ENCODE results near the gene CCDC88C. TPM values are rescaled to one million over a fixed set of nuclear protein-coding genes. Genes with fewer than 3 reads are reported as not detected.

Gene CCDC88C
- total RNA-seq, 1 donor from 2014 or later, result 44.6 TPM

DNA sequence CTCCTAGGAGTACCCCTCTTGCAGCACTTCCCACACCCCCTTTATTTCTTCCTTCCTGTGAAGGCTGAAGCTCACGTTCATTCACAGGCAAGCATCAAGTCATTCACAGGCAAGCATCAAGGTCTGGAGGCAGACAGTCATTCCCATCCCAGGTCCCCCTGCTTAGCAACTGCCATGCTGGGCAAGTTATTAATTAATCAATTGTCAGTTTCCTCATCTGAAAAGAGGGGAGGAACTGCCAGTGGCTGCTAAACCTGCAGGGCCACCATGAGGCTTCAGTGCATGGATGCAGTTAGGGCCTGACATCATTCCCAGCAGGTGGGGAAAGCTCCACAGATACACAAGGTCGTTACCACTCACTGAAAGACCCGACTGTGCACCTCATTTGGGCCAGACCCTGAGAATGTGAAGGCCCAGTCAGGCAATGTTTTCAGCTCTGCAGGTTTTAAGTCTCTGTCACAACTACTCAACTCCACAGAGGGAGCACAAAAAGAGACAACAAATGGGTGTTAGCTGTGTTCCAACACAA is 88.1 kb downstream of the CCDC88C start:
- no peak for DNase-seq (ENCODE audit: low read depth, low spot score)
- H3K27me3 Mint-ChIP-seq (ENCODE audit: low read depth), result no peaks in the 10 kb centered on the region
- no peaks in the 10 kb centered on the region for H3K36me3 Mint-ChIP-seq (ENCODE audit: low read depth)
- H3K4me1 Mint-ChIP-seq, result peaks cover 52% of the 10 kb centered on the region
- no peaks in the 10 kb centered on the region for H3K9me3 Mint-ChIP-seq
- no peak overlapping the region for H3K4me3 Mint-ChIP-seq
- TF ChIP-seq, protein P1, sequence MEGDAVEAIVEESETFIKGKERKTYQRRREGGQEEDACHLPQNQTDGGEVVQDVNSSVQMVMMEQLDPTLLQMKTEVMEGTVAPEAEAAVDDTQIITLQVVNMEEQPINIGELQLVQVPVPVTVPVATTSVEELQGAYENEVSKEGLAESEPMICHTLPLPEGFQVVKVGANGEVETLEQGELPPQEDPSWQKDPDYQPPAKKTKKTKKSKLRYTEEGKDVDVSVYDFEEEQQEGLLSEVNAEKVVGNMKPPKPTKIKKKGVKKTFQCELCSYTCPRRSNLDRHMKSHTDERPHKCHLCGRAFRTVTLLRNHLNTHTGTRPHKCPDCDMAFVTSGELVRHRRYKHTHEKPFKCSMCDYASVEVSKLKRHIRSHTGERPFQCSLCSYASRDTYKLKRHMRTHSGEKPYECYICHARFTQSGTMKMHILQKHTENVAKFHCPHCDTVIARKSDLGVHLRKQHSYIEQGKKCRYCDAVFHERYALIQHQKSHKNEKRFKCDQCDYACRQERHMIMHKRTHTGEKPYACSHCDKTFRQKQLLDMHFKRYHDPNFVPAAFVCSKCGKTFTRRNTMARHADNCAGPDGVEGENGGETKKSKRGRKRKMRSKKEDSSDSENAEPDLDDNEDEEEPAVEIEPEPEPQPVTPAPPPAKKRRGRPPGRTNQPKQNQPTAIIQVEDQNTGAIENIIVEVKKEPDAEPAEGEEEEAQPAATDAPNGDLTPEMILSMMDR (conservative IDR thresholded peaks at IDR 0.05), result no peak
- H3K27ac Mint-ChIP-seq (ENCODE audit: unreplicated experiment), result peak overlapping the region; percentile 73

DNA sequence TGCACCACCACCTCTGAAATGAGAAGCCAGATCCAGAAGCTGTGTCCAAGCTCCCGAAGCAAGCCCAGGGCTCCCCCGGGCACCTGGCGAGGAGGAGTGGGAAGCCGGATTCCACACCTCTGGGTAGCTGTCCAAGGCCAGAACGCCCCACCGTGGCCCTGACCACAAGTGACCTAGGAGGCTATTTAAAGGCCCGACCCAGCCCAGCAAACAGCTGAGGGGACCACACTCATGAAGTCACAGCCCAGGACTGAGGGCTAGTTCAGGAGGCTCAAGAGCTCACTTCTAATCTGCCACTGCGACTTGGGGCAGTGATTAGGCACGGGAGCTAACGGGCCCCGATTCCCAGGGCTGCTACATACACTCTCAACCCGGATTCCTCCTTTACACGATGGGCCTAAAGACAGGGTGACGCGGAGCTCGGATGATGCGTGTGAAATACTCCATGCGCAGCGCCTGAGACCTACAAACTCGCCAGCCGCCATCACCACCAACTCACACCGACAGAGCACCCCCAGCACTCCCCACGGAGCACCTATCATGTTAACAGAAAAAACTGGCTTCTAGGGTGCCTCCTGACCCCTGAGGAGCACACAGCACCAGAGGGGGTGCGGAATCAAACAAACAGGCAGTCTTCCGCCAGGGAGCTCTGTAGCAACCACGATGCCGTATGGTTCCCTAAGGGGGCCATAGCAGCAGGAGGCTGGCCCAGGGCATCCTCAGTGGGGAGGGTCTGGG is 89.1 kb downstream of the CCDC88C start:
- DNase-seq (ENCODE audit: low read depth, low spot score), result no peak
- TF ChIP-seq, protein P1 (conservative IDR thresholded peaks at IDR 0.05), result no peak
- H3K36me3 Mint-ChIP-seq (ENCODE audit: low read depth), result no peaks in the 10 kb centered on the region
- H3K4me1 Mint-ChIP-seq, result peaks cover 58% of the 10 kb centered on the region
- H3K27ac Mint-ChIP-seq (ENCODE audit: unreplicated experiment), result no peak overlapping the region
- H3K4me3 Mint-ChIP-seq, result no peak overlapping the region
- no peaks in the 10 kb centered on the region for H3K9me3 Mint-ChIP-seq
- H3K27me3 Mint-ChIP-seq (ENCODE audit: low read depth), result no peaks in the 10 kb centered on the region

DNA sequence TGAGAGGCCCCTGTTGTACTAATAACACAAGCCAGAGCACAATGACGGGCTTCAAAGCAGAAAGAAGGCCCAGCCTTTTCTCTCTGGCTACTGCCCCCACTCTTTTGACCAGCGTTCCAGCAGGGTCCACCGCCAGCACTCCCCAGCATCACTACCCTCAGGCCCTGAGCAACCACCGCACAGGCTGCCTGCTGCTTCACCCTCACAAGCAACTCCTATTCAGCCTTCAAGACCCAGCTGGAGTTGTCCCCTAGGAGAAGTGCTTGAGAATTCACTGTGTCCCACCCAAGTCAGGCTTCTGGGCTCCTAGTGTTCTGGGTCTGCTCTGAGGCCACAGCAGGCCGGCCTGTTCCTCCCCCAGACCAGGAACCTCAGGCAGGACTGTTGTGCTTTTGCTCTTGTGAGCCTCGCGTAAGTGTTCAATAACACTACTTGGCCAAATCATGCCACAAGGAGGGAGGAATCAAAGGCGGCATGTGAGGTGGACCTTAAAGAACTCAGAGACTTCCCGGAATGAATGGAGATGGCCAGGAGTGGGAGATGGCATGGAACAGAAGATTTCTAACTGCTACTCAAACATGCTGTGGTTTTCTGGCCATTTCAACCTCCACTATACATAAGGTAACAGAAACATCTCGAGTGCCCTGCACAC is 89.8 kb downstream of the CCDC88C start:
- H3K36me3 Mint-ChIP-seq (ENCODE audit: low read depth), result no peaks in the 10 kb centered on the region
- TF ChIP-seq, protein P1 (conservative IDR thresholded peaks at IDR 0.05), result no peak
- H3K27me3 Mint-ChIP-seq (ENCODE audit: low read depth), result no peaks in the 10 kb centered on the region
- DNase-seq (ENCODE audit: low read depth, low spot score), result no peak
- H3K27ac Mint-ChIP-seq (ENCODE audit: unreplicated experiment), result peak overlapping the region; percentile 89
- no peak overlapping the region for H3K4me3 Mint-ChIP-seq
- H3K4me1 Mint-ChIP-seq, result peaks cover 61% of the 10 kb centered on the region
- no peaks in the 10 kb centered on the region for H3K9me3 Mint-ChIP-seq

DNA sequence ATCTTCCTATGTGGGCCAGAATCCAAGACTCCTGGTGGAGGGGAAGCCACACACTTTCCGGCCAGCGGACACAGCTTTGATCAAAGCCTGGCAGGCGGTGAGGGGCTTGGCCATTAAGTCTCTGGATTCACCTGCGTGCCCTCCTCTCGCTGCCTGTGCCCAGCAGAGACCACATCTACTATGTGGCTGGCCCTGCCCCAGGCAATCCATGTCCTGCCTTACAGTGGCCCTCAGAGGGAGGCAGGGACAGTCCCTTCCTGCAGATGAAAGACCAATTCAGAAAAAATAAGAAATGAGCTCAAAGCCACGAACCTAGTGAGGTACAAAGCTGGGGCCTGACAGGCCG is 90.4 kb downstream of the CCDC88C start:
- TF ChIP-seq, protein P1 (conservative IDR thresholded peaks at IDR 0.05), result no peak
- no peak for DNase-seq (ENCODE audit: low read depth, low spot score)
- H3K27ac Mint-ChIP-seq (ENCODE audit: unreplicated experiment), result peak overlapping the region; percentile 89
- no peaks in the 10 kb centered on the region for H3K27me3 Mint-ChIP-seq (ENCODE audit: low read depth)
- no peaks in the 10 kb centered on the region for H3K36me3 Mint-ChIP-seq (ENCODE audit: low read depth)
- H3K4me3 Mint-ChIP-seq, result no peak overlapping the region
- no peaks in the 10 kb centered on the region for H3K9me3 Mint-ChIP-seq
- peaks cover 55% of the 10 kb centered on the region for H3K4me1 Mint-ChIP-seq

DNA sequence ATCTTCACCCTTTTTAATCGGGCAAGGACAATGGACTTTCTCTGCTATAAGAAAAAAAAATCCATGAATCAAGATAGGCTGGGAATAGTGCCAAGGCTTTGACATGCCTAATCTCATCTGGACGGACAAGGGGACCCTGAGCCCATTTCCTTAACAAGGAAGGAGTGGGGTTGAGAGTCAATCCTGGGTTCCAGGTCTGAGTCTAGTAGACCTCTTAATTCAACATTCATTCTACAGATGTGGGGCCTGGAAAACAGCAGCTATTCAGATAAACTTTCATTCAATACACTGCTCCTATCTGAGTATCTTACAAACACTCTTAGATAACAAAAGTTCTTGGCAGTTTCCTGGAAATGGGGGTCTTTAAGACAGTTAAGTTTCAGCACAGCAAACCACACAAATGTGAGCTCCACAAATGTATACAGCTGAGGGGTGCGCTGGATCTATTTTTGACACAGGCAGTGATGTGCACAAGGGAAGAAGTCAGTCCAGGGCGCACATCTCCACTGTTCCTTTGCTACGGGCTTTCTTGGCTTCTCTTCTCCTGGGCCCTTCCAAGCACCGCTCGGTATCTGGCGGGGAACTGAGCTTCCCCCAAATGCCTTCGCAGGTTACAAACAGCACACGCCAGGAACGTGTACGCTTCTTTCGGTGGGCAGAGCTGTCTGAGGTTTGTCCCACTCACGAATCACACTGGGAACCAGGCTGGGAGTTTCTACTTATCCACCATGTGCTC is 90.9 kb downstream of the CCDC88C start:
- Mint-ChIP-seq H3K36me3 (ENCODE audit: low read depth) (no peaks in the 10 kb centered on the region), H3K27ac (ENCODE audit: unreplicated experiment) (peak overlapping the region; percentile 89)
- TF ChIP-seq, protein P1 (conservative IDR thresholded peaks at IDR 0.05), result no peak

More for the DNA sequence above, 90.9 kb downstream of the CCDC88C start:
- no peak for DNase-seq (ENCODE audit: low read depth, low spot score)
- no peaks in the 10 kb centered on the region for H3K9me3 Mint-ChIP-seq
- no peaks in the 10 kb centered on the region for H3K27me3 Mint-ChIP-seq (ENCODE audit: low read depth)
- H3K4me1 Mint-ChIP-seq, result peaks cover 52% of the 10 kb centered on the region
- no peak overlapping the region for H3K4me3 Mint-ChIP-seq

Measured in neural crest cell (in vitro differentiated cells).